HCT116 (cell line): ENCODE data around the gene RAB4A. TPM values are rescaled to one million over a fixed set of nuclear protein-coding genes. Genes with fewer than 3 reads are reported as not detected.

Experiments used
- ATAC-seq: fragments of 200-7000 bp; cut with Tn5 transposase; 2 replicates; pipeline ENCODE4 v1.9.1; 2020; ENCODE audit warnings: mild to moderate bottlenecking, moderate library complexity
- BruUV-seq: library from RNA; stranded (reverse); fragments of 400-500 nt; replicated peaks from 2 replicates; lab custom pipeline; 2021; lab: Mats Ljungman, UMichigan
- CTCF ChIA-PET: fragments of 300-600 bp; sonication (Branson Sonifier 250); formaldehyde crosslinking; loops from one replicate; lab custom pipeline; 2021; ENCODE audit warnings: antibody characterized with exemption; lab: Charles Lee
- POLR2A ChIA-PET: fragments of 300-600, 350-600 bp; sonication (Branson Sonifier 250); formaldehyde crosslinking; loops from one replicate; lab custom pipeline; 2021; ENCODE audit warnings: antibody characterized with exemption; lab: Charles Lee
- RAD21 ChIA-PET, 2 experiments: fragments of 300-600 bp; sonication (Branson Sonifier 250); formaldehyde crosslinking; loops; one replicate each; lab custom pipeline; 2023; ENCODE audit warnings: low total read pairs in 2 of 2; ENCODE audit not compliant: uncharacterized antibody in 2 of 2, unreplicated experiment in 2 of 2, low non-redundant PET in 1 of 2; lab: Charles Lee
- DNase-seq: peaks from one replicate; pipeline ENCODE4 v3.0.0-alpha.2; 2010; ENCODE audit warnings: low read depth, low spot score
- H2AFZ ChIP-seq: fragments of 200-600 bp; shearing (Covaris generic), sonication (generic); 2 replicates; pipeline ENCODE4 v1.6.1; 2017; ENCODE audit warnings: low read depth, mixed run types, mixed read lengths, antibody characterized with exemption, low read length; ENCODE audit not compliant: poor library complexity, severe bottlenecking
- H3K27ac ChIP-seq: 2 replicates; pipeline ENCODE4 v1.5.1; 2012; ENCODE audit warnings: low read depth, low read length
- H3K27me3 ChIP-seq: fragments of 200-600 bp; sonication (generic); 2 replicates; pipeline ENCODE4 v1.6.1; 2016; ENCODE audit warnings: mixed run types, low read length, mixed read lengths; ENCODE audit not compliant: insufficient read depth
- H3K36me3 ChIP-seq, 2 experiments: fragments of 200-500 bp in 1 of 2; fragments of 200-600 bp in 1 of 2; sonication (Bioruptor generic) in 1 of 2; sonication (generic) in 1 of 2; 2 replicates each; pipeline versions ENCODE4 v1.5.1 to v1.6.1; 2014 to 2016; ENCODE audit warnings: low read length in 2 of 2, inconsistent platforms in 1 of 2, mixed read lengths in 1 of 2, mixed run types in 1 of 2; ENCODE audit not compliant: insufficient read depth in 2 of 2, control insufficient read depth in 1 of 2
- H3K4me1 ChIP-seq, 2 experiments: fragments of 200-600 bp in 1 of 2; sonication (generic) in 1 of 2; 2 replicates each; pipeline versions ENCODE4 v1.5.1 to v1.6.1; 2012 to 2017; ENCODE audit warnings: low read length in 2 of 2, inconsistent platforms in 1 of 2, mild to moderate bottlenecking in 1 of 2, mixed read lengths in 1 of 2, mixed run types in 1 of 2, moderate library complexity in 1 of 2; ENCODE audit not compliant: insufficient read depth in 2 of 2, control insufficient read depth in 1 of 2
- H3K4me2 ChIP-seq: fragments of 200-600 bp; sonication (generic); 2 replicates; pipeline ENCODE4 v1.6.1; 2017; ENCODE audit warnings: mixed run types, low read length, mixed read lengths
- H3K4me3 ChIP-seq, 2 experiments: fragments of 200-600 bp in 1 of 2; sonication (generic) in 1 of 2; replicated peaks in 1 of 2; 2 replicates each; pipeline ENCODE4 v1.5.1; 2011 to 2016; ENCODE audit warnings: low read length in 2 of 2, control low read depth in 1 of 2, low read depth in 1 of 2, mild to moderate bottlenecking in 1 of 2, mixed read lengths in 1 of 2, mixed run types in 1 of 2
- H3K79me2 ChIP-seq: fragments of 200-600 bp; sonication (generic); 2 replicates; pipeline ENCODE4 v1.6.1; 2017; ENCODE audit warnings: mild to moderate bottlenecking, mixed run types, low read length, moderate library complexity, mixed read lengths; ENCODE audit not compliant: insufficient read depth
- H3K9ac ChIP-seq: fragments of 200-600 bp; sonication (generic); 2 replicates; pipeline ENCODE4 v1.6.1; 2016; ENCODE audit warnings: low read length, mixed read lengths
- H3K9me2 ChIP-seq: fragments of 200-600 bp; sonication (generic), shearing (Covaris generic); 2 replicates; pipeline ENCODE4 v1.6.1; 2017; ENCODE audit warnings: mixed run types, mild to moderate bottlenecking, moderate library complexity; ENCODE audit not compliant: insufficient read depth
- H3K9me3 ChIP-seq, 2 experiments: fragments of 200-500 bp in 1 of 2; fragments of 200-600 bp in 1 of 2; sonication (Bioruptor generic) in 1 of 2; sonication (generic) in 1 of 2; 2 replicates each; pipeline ENCODE4 v1.6.1; 2014 to 2017; ENCODE audit warnings: low read length in 2 of 2, mixed read lengths in 2 of 2, inconsistent platforms in 1 of 2, low read depth in 1 of 2, mild to moderate bottlenecking in 1 of 2, mixed run types in 1 of 2, moderate library complexity in 1 of 2; ENCODE audit not compliant: control insufficient read depth in 1 of 2, insufficient read depth in 1 of 2
- H4K20me1 ChIP-seq: fragments of 200-600 bp; sonication (generic), shearing (Covaris generic); 2 replicates; pipeline ENCODE4 v1.6.1; 2017; ENCODE audit warnings: mixed run types, mild to moderate bottlenecking, moderate library complexity; ENCODE audit not compliant: insufficient read depth
- CTCF ChIP-seq, 3 experiments: fragments of 200-600 bp in 1 of 3; sonication (generic) in 1 of 3; IDR thresholded peaks in 2 of 3; conservative IDR thresholded peaks in 1 of 3; 2 replicates each; pipeline ENCODE4 v1.5.1; 2012 to 2017; ENCODE audit warnings: low read depth in 2 of 3, low read length in 2 of 3, antibody characterized with exemption in 1 of 3, borderline replicate concordance in 1 of 3, control low read depth in 1 of 3, mild to moderate bottlenecking in 1 of 3, mixed read lengths in 1 of 3, mixed run types in 1 of 3, moderate library complexity in 1 of 3; ENCODE audit not compliant: insufficient read depth in 1 of 3
- ELF1 ChIP-seq: IDR thresholded peaks from 2 replicates; pipeline ENCODE4 v1.6.1; 2012; ENCODE audit warnings: low read depth, borderline replicate concordance
- EZH2 ChIP-seq: fragments of 200-600 bp; sonication (generic); IDR thresholded peaks from 2 replicates; pipeline ENCODE4 v1.6.1; 2017; ENCODE audit warnings: antibody characterized with exemption, mixed run types
- EZH2phosphoT487 ChIP-seq: fragments of 200-600 bp; IDR thresholded peaks from 2 replicates; pipeline ENCODE4 v1.6.1; 2018; ENCODE audit warnings: antibody characterized with exemption, borderline replicate concordance
- MAX ChIP-seq: IDR thresholded peaks from 2 replicates; pipeline ENCODE4 v1.6.1; 2012
- RAD21 ChIP-seq: IDR thresholded peaks from 2 replicates; pipeline ENCODE4 v1.6.1; 2012; ENCODE audit warnings: low read depth, mild to moderate bottlenecking
- REST ChIP-seq: IDR thresholded peaks from 2 replicates; pipeline ENCODE4 v1.6.1; 2012; ENCODE audit warnings: low read depth
- SIN3A ChIP-seq: IDR thresholded peaks from 2 replicates; pipeline ENCODE4 v1.6.1; 2012; ENCODE audit warnings: low read depth
- SP1 ChIP-seq: IDR thresholded peaks from 2 replicates; pipeline ENCODE4 v1.6.1; 2012; ENCODE audit warnings: low read depth
- YY1 ChIP-seq: IDR thresholded peaks from 2 replicates; pipeline ENCODE4 v1.6.1; 2011; ENCODE audit warnings: low read length, low read depth, moderate library complexity, mild to moderate bottlenecking; ENCODE audit not compliant: insufficient replicate concordance; ENCODE audit errors: extremely low read depth
- intact Hi-C: fragments of 100-400 bp; cut with micrococcal nuclease; formaldehyde crosslinking; loops from 2 replicates; pipeline ENCODE4 v1.10.0; 2022
- total RNA-seq: library from RNA; stranded (reverse); gene quantifications from one replicate; pipeline ENCODE4 v1.2.1, GENCODE V29; 2021; ENCODE audit not compliant: unreplicated experiment

RAB4A gene
- total RNA-seq, 1 experiment from 2014 or later = 101 TPM

GRCh38 chr1:229349463-229350385 lies 78.8 kb downstream of the RAB4A start:
- ChIA-PET POLR2A (no interaction called here), CTCF (no interaction called here)
- no TSS peak for BruUV-seq

More at GRCh38 chr1:229349463-229350385, 78.8 kb downstream of the RAB4A start:
- no peaks in the 10 kb centered on the region for H3K36me3 ChIP-seq
- RAD21 ChIA-PET = no interaction called here
- no peak for TF ChIP-seq EZH2phosphoT487
- no peak for TF ChIP-seq MAX
- no peak for TF ChIP-seq CTCF (IDR thresholded peaks at IDR 0.05 in 2 of 3, conservative IDR thresholded peaks at IDR 0.05 in 1 of 3; ENCODE audit: borderline replicate concordance in 1 of 3, insufficient read depth in 1 of 3, low read depth in 2 of 3, low read length in 2 of 3)
- TF ChIP-seq YY1 = no peak
- TF ChIP-seq REST = no peak
- no peak for TF ChIP-seq ELF1
- no peak for TF ChIP-seq RAD21
- no peak for TF ChIP-seq SP1
- no peak for TF ChIP-seq EZH2
- no peak for TF ChIP-seq SIN3A
- H3K4me1 ChIP-seq = peaks cover 0 to 6% of the 10 kb centered on the region in 2 experiments; a peak in 2 of 4 replicates
- H4K20me1 ChIP-seq = no peaks in the 10 kb centered on the region
- H3K9ac ChIP-seq = no peak overlapping the region
- ATAC-seq (no peak), DNase-seq (no peak)
- H3K9me3 ChIP-seq = peaks cover 0 to 10% of the 10 kb centered on the region in 2 experiments; a peak in 2 of 4 replicates
- H3K27me3 ChIP-seq = no peaks in the 10 kb centered on the region
- H3K9me2 ChIP-seq = no peaks in the 10 kb centered on the region
- no peak overlapping the region for H3K4me3 ChIP-seq
- no peak overlapping the region for H3K27ac ChIP-seq
- intact Hi-C loops = no loop called here
- H3K79me2 ChIP-seq = no peaks in the 10 kb centered on the region
- H3K4me2 ChIP-seq = 0 out of 2 replicates have a peak overlapping the region, but pooled peaks have one; percentile 25
- no peak overlapping the region for H2AFZ ChIP-seq
